Left ventricle myocardium inferior (tissue), 1 donor: ENCODE measurements around the gene KCNK16. TPM values are rescaled to one million over a fixed set of nuclear protein-coding genes. Genes with fewer than 3 reads are reported as not detected.

ENCODE experiments used
- DNase-seq: peaks from one replicate; pipeline ENCODE4 v3.0.0-alpha.2; 2020
- H3K27ac ChIP-seq: fragments of 200-600 bp; replicated peaks from 2 replicates; pipeline ENCODE4 v1.8.0; 2021
- H3K27me3 ChIP-seq: fragments of 200-600 bp; 2 replicates; pipeline ENCODE4 v1.8.0; 2021; ENCODE audit warnings: low read depth
- H3K36me3 ChIP-seq: fragments of 200-600 bp; 2 replicates; pipeline ENCODE4 v1.8.0; 2021
- H3K4me1 ChIP-seq: fragments of 200-600 bp; 2 replicates; pipeline ENCODE4 v1.8.0; 2021
- H3K4me3 ChIP-seq: fragments of 200-600 bp; 2 replicates; pipeline ENCODE4 v1.8.0; 2021; ENCODE audit warnings: mild to moderate bottlenecking, moderate library complexity
- H3K9me3 ChIP-seq: fragments of 200-600 bp; replicated peaks from 2 replicates; pipeline ENCODE4 v1.8.0; 2021
- CTCF ChIP-seq: fragments of 200-600 bp; IDR thresholded peaks from 2 replicates; pipeline ENCODE4 v1.8.0; 2021; ENCODE audit warnings: antibody characterized with exemption, mild to moderate bottlenecking, borderline replicate concordance
- intact Hi-C: fragments of 100-400 bp; cut with micrococcal nuclease; formaldehyde crosslinking; loops from one replicate; pipeline ENCODE4 v1.11.0; 2022
- total RNA-seq: library from RNA; stranded (reverse); fragmentation: NEBNext Ultra II Directional; extraction: Animal tissue kit (Norgen Biotek cat#: 25700); gene quantifications from one replicate; pipeline ENCODE4 v1.2.1, GENCODE V29; 2021
- donor health status: DM: no; HTN: yes; CAD: no; lungs with severe emphysema.

The KCNK16 gene
- total RNA-seq, 1 donor from 2014 or later, result not detected

- DNase-seq, result no peak
- Histone ChIP-seq H3K27ac (no peak overlapping the region), H3K4me1 (peaks cover 12% of the 10 kb centered on the region), H3K4me3 (no peak overlapping the region), H3K9me3 (no peaks in the 10 kb centered on the region), H3K36me3 (no peaks in the 10 kb centered on the region), H3K27me3 (peaks cover 17% of the 10 kb centered on the region)
- no peak for TF ChIP-seq CTCF
- intact Hi-C loops, result no loop called here
Measured at GRCh38 chr6:39357998-39358686, 35.6 kb upstream of the KCNK16 start.

- intact Hi-C loops, result no loop called here
- TF ChIP-seq CTCF, result no peak
- DNase-seq, result no peak
- H3K4me1 ChIP-seq, result peaks cover 5% of the 10 kb centered on the region
- H3K27me3 ChIP-seq, result peaks cover 6% of the 10 kb centered on the region
- H3K27ac ChIP-seq, result no peak overlapping the region
- no peaks in the 10 kb centered on the region for H3K9me3 ChIP-seq
- no peaks in the 10 kb centered on the region for H3K36me3 ChIP-seq
- no peak overlapping the region for H3K4me3 ChIP-seq
Measured at GRCh38 chr6:39353698-39354315, 31.3 kb upstream of the KCNK16 start.

- H3K4me3 ChIP-seq, result no peak overlapping the region
- no peak for DNase-seq
- no peaks in the 10 kb centered on the region for H3K4me1 ChIP-seq
- intact Hi-C loops, result no loop called here
- no peaks in the 10 kb centered on the region for H3K9me3 ChIP-seq
- no peak for TF ChIP-seq CTCF
- H3K27me3 ChIP-seq, result peaks cover 6% of the 10 kb centered on the region
- H3K27ac ChIP-seq, result no peak overlapping the region
- H3K36me3 ChIP-seq, result no peaks in the 10 kb centered on the region
Measured at GRCh38 chr6:39350723-39351505, 28.4 kb upstream of the KCNK16 start.

GRCh38 chr6:39348740-39349139, 26.2 kb upstream of the KCNK16 start:
- H3K27ac ChIP-seq, result no peak overlapping the region
- no peak for TF ChIP-seq CTCF
- no peak overlapping the region for H3K4me3 ChIP-seq
- H3K27me3 ChIP-seq, result peaks cover 6% of the 10 kb centered on the region
- H3K36me3 ChIP-seq, result no peaks in the 10 kb centered on the region
- no peak for DNase-seq
- no peaks in the 10 kb centered on the region for H3K9me3 ChIP-seq
- intact Hi-C loops, result no loop called here
- H3K4me1 ChIP-seq, result no peaks in the 10 kb centered on the region

GRCh38 chr6:39347906-39348585, 25.5 kb upstream of the KCNK16 start:
- intact Hi-C loops, result no loop called here
- Histone ChIP-seq H3K36me3 (no peaks in the 10 kb centered on the region), H3K4me1 (peaks cover 5% of the 10 kb centered on the region), H3K9me3 (no peaks in the 10 kb centered on the region), H3K27me3 (peaks cover 6% of the 10 kb centered on the region), H3K4me3 (no peak overlapping the region), H3K27ac (no peak overlapping the region)
- peak; percentile 63 for DNase-seq
- TF ChIP-seq CTCF, result peak; percentile 91
